SIG-M5 (cell line): ENCODE measurements around the gene GTPBP1.

Source experiments
- DNase-seq: peaks from one replicate; lab custom pipeline; 2025; lab: John Stamatoyannopoulos, UW

Gene GTPBP1

GRCh38 chr22:38760477-38761201 lies 54.9 kb downstream of the GTPBP1 start:
- no peak for DNase-seq

GRCh38 chr22:38761202-38762162 lies 55.7 kb downstream of the GTPBP1 start:
- no peak for DNase-seq

- no peak for DNase-seq
Measured at GRCh38 chr22:38762551-38762983, 56.8 kb downstream of the GTPBP1 start.

GRCh38 chr22:38766076-38766777 lies 60.5 kb downstream of the GTPBP1 start:
- no peak for DNase-seq

- DNase-seq = no peak
Measured at GRCh38 chr22:38767313-38767712, 61.6 kb downstream of the GTPBP1 start.

GRCh38 chr22:38768036-38768435 lies 62.3 kb downstream of the GTPBP1 start:
- DNase-seq = no peak

- DNase-seq = no peak
Measured at GRCh38 chr22:38770257-38770949, 64.7 kb downstream of the GTPBP1 start.

- no peak for DNase-seq
Measured at GRCh38 chr22:38772623-38772873, 66.8 kb downstream of the GTPBP1 start.

- DNase-seq = no peak
Measured at GRCh38 chr22:38773363-38773946, 67.7 kb downstream of the GTPBP1 start.

GRCh38 chr22:38774496-38775166 lies 68.9 kb downstream of the GTPBP1 start:
- DNase-seq = no peak

GRCh38 chr22:38775656-38776055 lies 69.9 kb downstream of the GTPBP1 start:
- DNase-seq = no peak

GRCh38 chr22:38776086-38776485 lies 70.3 kb downstream of the GTPBP1 start:
- no peak for DNase-seq

- DNase-seq = no peak
Measured at GRCh38 chr22:38777087-38777671, 71.4 kb downstream of the GTPBP1 start.

- DNase-seq = no peak
Measured at GRCh38 chr22:38781033-38781432, 75.3 kb downstream of the GTPBP1 start.

- DNase-seq = no peak
Measured at GRCh38 chr22:38782402-38783094, 76.8 kb downstream of the GTPBP1 start.
